Fibroblast of skin of right quadriceps (primary cell): ENCODE results near the gene RNF130.

Experiments
- DNase-seq: peaks from one replicate; pipeline ENCODE4 v3.0.0-alpha.2; 2013

The RNF130 gene

GRCh38 chr5:180071531-180072255, at the start of gene RNF130:
Gene RNF130 (minus strand): TSS chr5:180071759. CDS start chr5:180071702, 57 bp downstream.
- peak; percentile 93 for DNase-seq

DNA sequence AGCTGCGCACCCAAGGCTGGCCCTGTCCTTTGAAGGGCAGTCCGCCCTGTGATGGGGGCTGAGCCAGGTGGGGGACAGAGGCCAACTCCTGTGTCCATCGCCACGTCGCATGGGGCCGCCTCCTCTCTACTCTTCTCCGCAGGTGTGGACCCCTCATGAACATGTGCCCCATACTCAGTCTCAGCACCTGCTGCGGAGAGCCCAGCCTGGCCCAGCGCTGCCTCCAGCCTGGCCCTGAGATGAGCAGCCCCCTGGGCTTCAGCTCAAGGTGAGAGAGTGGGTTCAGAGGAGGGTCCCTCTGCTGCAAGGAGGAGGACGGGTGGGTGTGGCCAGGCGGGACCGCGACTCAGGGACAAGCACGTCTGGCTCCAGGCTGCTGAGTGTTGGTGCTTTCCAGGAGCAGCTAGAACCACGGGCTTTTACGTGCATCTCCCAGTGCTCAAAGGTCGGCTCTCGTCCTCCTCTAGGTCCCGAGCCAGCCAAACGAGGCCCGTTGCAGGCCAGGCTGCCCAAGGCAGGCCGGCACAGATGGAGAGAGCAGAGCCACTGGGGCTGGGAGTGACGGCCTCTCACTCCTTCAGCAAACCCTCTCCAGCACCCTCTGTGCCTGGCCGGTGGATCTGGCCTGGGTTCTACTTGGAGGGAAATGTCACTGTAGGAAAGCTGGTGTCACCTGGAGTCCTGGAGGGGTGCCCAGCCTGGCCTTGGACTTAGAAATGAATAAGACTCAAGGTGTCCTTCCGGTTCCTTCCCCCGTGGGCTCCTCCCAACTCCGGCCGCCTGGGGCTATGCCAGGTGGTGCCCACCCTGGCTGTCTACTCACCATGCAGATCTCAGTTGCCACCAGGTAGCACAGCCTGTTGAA, 48.9 kb upstream of the RNF130 start:
- DNase-seq: no peak

GRCh38 chr5:180119903-180120236, 48.3 kb upstream of the RNF130 start:
- no peak for DNase-seq

DNA sequence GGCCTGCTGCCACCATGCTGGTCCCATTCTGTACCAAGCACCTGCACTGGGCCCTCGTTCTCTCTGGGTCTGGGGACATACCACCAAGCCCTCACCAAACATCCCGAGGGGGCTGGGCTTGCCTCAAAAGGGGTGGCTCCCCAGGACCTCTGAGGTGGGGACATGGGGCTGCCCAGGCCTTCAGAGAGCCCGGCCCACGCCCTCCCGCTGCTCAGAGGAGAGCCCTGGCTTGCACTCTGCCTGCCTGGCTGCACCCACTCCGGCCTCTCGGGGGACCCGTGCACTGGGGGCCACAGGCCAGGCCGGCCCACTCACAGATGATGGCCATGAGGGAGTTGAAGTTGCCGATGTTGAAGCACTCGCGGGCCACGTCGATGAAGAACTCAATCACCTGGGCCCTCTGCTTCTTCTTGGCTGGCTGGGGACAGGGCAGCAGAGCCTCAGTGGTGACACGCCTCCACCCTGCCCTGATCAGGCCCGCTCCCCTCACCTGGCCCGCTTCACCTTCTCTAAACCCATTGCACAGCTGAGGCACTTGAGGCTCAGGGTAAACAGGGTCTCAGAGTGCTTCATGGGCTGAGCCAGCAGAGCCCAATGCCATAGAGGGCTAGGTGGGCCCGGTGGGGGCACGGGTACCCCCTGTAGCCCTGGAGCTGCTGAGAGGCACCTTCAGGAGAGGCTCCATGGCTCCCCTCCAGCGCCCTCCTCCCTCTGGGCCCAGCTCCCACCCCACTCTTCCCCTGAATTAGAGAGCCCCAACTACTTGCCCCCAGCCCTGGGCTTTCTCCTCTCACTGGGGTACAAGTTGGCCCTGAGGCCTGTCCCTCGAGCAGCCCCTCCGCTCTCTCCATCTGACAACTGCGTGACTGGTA, 47.7 kb upstream of the RNF130 start:
- DNase-seq: no peak

- no peak for DNase-seq
These were observed 46.8 kb upstream of the RNF130 start for GRCh38 chr5:180118391-180118791.

GRCh38 chr5:180117000-180117725, 45.6 kb upstream of the RNF130 start:
- DNase-seq: no peak

DNA sequence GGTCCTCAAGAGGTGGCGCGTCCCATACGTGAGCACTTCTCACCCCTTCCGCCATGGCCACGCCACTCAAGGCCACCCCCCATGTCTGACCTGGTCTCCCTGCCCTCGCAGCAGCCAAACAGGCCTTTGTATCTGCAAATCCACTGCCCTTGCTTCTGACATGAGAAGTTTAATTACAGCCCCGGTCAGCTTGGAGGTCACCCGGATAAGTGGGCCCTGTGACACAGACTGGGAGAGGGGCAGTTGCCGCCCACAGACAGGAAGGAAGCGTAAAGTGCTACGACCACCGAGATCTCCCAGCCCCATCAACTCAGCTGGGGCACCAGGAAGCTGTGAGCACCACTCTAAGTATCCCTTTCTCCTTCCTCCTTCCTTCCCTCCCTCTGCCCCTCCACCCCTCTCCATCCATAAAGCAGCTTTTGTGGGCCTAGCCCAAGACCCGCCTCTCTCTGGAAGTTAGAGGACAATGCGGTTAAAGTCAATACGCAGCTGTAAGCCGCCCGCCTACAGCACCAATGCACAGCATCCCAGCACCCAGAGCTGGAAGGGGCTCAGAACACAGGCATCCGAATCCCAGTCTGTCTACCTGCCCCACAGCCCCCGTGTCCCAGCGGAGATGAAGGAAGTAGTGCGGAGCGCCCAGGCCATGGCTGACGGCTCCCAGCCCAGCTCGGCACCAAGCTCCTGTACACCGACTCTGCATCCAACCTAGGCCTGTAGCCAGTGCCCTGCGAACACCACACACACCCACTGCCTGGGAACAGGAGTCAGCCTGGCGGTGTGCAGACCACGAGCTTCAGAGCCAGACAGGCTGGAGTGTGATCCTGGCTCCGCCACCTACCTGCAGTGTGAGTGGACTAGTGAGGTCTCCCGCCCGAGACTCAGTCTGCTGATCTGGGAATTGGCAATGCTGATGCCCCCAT, 44.8 kb upstream of the RNF130 start:
- DNase-seq: no peak

DNA sequence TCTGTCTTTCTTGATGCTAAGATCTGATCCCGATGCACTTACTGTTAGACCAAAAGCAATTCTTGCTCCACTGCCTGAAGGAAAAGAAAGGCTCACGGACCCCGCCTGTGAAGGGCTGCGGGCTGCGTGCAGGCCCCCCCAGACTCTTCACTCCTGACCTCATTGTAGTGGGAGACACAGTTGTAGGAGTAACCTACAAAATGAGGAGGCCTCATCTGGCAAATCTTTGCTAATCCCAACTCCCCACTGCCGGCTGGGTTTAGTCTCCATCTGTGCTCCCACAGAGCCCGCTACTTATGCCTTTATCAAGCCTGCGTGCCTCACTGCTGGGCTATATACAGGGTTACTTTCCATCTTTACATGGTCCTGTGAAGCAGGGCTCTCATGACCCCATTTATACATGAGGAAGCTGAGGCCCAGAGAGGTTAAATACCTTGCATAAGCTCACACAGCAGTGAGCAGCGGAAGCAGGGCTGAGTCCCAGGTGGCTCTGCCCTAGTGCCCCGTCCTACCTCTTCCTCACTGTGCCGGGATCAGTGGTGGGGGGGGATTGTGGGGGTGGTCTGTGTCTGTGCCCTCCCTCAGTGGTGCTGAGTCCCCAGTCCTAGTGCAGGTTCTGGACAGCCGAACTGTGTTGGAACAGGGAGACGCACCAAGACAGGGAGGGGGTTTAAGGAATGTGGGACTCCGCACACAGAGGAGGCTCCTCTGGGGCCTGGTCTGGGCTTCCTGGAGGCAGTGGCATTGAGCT, 43.9 kb upstream of the RNF130 start:
- no peak for DNase-seq

DNA sequence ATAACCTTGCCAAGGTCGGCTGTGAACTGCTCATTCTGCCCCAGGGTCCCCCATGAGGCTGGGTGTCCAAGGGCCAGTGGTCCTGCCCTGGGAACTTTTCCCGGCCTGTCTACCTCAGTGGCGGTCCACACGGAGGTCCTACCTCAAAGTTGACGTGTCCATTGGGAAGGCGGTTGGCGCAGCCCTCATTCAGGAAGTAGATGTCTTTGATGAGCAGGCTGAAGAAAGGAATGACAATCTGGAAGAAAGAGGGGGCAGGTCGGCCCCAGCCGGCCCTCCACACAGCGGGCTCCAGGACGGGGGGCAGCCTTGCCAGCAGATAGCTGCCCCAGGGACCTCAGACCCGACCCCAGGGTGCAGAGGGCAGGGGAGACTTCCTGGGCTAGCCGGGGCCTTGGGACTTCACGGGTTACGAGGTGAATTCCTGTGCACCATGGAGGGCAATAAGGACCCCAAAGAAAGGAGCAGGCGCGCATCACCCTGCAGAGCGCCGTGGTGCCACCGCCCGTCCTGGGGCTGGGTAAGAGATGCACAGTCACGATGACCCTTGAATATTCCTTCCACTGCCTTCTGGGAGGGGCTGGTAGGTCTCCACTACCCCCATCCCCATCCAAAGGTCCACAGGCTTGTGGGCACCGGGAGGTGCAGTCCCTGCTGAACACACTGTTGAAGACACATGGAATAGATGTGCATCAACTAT, 42.9 kb upstream of the RNF130 start:
- DNase-seq: no peak

DNA sequence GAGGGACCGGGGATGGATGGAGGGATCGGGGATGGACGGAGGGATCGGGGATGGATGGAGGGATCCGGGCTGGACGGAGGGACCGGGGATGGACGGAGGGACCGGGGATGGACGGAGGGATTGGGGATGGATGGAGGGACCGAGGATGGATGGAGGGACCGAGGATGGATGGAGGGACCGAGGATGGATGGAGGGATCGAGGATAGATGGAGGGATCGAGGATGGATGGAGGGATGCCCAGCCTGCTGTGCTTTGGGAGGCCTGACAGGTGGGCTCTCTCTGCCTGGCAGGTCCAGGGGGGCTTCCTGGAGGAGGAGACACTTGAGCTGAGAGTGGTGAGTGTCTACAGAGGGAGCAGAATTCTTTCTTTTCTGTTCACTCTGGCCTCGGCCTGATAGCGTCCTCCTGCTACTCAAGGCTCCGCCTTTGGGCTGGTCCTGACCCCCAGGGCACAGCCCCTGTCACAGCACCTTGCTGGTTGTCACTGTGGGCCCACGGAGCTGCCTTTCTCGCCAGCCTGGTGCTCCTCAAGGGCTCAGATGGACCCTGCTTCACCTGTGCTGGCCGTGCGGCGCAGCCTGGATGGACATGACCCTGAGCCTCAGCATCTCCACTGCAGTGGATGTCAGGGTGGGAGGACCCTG, 42.2 kb upstream of the RNF130 start:
- DNase-seq: no peak

- no peak for DNase-seq
These were observed 40.8 kb upstream of the RNF130 start for GRCh38 chr5:180112181-180112861.

DNA sequence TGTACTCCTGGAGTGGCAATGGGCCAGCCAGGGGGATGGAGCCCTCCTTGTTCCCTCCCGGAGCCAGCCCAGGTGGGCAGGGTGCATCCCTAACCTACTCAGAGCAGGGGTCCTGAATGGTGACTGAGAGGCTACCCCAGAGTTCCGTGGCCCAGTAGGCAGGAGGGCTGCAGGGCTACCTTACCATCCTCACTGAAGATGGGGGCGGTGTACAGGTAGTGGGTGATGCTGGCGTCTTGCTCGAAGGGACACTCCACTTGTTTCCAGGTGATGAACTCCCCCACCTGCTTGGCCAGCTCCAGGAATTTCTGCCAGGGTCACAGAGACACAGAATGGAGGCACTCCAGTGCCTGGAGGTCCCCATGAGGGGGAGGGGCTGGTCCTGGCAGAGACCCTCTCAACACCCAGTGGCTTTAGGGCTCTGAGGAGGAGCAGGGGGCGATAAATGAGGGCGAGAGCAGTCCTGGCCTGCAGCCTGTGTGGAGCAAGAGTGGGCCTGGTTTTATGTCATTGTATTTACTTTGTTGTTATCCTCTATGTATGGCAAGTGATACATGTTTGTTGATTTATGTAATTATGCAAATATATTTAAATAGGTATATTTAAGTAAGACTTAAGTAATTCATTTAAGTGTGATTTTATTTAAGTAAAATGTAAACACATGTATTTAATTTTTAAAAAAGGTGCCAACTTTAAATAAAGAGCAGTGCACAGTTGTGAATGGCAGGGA, 39.9 kb upstream of the RNF130 start:
- no peak for DNase-seq

GRCh38 chr5:180109920-180110319, 38.4 kb upstream of the RNF130 start:
- DNase-seq: no peak

GRCh38 chr5:180107005-180107404, 35.4 kb upstream of the RNF130 start:
- DNase-seq: no peak

GRCh38 chr5:180105827-180106312, 34.3 kb upstream of the RNF130 start:
- DNase-seq: no peak

- DNase-seq: no peak
These were observed 32.6 kb upstream of the RNF130 start for GRCh38 chr5:180104168-180104530.

- DNase-seq: no peak
These were observed 32.1 kb upstream of the RNF130 start for GRCh38 chr5:180103487-180104167.

DNA sequence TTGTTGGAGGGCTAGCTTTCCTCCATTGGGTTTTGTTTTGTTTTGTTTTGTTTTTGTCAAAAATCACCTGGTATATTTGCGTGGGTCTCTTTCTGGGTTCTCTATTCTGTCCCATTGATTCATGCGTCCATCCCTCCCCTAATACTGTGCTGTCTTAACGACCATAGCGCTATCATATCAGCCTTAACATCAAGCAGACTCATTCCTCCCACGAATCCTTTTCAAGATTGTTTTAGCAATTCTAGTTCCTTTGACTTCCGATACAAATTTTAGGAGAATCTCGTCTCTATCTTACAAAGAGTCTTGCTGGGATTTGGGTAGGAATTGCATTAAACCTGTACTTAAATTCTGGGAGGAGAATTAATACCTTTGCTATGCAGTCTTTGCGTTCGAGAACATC, 31.1 kb upstream of the RNF130 start:
- DNase-seq: no peak
